GM19035 (cell line): ENCODE measurements around the gene MAPK7.
"Not testable (repeated sequence)": the region's sequence is repeated elsewhere in the genome, so short reads cannot be mapped to it uniquely, and the experiment has no call there.

Experiments
- ATAC-seq: cut with Tn5 transposase; IDR thresholded peaks from one replicate; pipeline ENCODE4 v1.9.1; 2021; ENCODE audit not compliant: unreplicated experiment

The MAPK7 gene

GRCh38 chr17:19342611-19343255 lies 35.6 kb upstream of the MAPK7 start:
- ATAC-seq: no peak

DNA sequence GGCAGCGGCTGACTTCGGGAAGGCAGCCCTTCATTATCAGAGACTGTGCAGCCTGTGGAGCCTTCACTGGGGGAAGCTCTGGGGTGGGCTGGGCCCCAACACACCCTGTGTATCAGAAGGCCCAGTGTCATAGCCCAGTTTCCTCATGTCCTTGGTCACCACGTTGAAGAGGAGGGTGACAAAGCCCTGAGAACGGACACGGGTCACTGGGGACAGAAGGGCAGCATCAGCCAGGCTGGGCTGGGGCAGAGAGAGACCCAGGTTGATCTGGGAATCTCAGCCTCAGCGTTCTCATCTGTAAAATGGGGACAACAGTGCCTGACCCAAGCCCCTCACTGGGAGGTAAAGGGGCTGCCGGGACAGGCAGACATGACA lies 35.1 kb upstream of the MAPK7 start:
- no peak for ATAC-seq

GRCh38 chr17:19343671-19344151 lies 34.6 kb upstream of the MAPK7 start:
- ATAC-seq: no peak

DNA sequence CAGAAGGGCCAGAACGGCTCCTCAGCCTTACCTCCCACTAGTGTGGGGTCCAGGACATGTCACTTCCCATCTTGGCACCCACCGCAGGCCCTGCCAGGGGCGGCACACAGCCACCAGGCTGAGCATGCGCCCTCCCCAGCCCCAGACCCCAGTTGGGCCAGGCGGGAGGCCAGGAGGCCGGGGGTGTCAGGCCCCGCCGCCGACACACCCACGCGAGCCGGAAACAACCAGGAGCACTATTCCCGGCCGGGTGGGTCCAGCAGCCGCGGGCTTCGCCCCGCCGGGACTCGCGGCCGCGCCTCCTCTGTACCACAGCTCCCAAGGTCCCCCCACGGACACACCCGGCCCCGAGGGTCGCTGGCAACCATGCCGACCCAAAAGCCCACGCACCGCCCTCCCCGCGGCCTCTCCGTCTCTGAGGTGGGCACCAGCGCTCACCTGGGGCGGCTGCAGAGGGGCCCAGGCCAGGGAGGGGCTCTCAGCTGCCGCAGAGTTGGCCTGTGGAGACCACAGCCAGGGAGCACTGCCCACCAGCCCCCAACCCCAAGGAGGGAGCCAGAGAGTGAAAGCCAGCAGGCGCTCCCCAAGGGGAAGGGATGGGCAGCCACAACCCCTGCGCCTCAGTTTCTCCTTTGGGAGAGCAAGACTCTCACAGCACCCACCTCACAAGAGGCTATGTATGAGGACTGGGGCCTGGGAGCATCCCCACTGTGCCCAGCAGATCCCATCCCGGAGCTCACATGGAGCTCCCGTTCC lies 33.8 kb upstream of the MAPK7 start:
- no peak for ATAC-seq

GRCh38 chr17:19345067-19345460 lies 33.2 kb upstream of the MAPK7 start:
- ATAC-seq: no peak

DNA sequence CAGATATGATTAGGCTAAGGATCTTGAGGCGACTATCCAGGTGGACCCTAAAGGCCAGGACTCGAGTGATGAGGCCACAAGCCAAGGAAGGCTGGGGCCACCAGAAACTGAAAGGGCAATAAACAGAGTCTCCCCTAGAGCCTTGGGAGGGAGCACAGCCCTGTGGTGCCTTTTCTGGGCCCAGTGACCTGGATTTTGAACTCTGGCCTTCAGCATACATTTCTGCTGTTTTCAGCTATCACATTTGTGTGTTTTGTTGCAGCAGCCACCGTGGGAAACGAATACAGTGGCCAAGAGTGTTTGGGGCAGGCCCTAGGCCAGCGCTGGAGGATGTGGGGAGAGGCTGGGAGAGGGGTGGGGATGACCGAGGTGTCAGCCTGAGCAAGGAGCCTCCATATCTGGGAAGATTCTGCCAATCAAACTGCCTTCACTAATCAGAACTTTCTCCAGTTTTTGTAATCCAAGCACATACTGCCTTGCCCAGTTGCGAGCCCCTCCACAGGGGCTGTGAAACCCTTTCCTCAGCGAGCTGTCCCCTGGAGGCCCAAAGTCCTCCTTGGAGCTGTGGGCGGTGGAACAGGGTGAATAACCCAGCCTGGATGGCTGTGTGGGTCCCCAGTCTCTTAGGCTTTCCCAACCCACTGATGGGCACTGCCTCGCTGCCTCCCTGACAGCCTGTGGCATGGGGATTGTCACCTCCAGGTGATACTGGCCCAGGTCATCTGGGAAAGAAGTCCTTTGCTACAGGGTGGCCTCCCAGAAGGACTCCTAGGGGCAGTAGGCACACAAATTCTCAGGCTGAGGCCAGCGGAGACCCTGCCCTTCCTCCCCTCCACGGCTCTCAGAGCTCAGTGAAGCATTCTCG lies 32.6 kb upstream of the MAPK7 start:
- no peak for ATAC-seq

DNA sequence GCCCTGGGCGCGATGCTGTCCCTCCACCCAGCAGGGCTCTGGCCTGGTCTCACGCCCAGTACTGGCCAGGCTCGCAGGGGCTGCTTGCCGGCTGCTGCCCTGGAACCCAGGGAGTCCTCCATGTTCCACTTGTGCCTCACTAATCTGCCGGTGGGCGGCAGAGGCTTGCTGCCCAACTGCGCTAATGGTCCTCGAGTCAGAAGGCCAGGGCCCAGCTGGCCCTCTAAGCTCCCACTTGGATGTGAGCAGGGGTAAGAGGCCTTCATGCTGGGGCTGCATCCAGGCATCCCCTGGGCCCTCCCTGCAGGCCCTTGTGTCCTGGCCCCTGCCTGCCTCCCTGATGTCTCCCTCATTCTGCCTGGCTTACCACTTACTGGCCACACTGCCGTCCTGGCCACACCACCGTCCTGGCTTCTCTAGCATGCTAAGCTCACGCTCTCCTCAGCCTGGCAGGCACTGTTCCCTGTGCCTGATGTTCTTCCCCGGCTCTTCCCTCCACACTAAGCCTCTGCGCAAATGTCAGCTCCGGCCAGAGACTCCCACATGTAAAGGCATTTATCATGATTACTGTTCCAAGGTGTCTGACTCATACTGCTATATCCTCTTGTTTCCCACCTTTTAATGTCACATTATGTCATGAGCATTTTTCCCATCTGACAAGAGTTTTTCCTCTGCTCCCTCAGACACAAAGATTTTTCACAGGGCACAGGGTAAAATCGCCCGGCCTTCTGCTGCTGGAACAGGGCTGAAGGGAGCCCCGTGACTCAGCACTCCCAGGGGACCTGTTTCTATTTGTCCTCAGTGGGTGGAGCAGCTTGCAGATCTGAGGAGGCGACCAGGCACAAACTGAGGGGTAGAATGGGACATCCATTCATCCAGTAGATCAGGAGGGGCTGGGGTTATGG lies 31.7 kb upstream of the MAPK7 start:
- ATAC-seq: no peak

DNA sequence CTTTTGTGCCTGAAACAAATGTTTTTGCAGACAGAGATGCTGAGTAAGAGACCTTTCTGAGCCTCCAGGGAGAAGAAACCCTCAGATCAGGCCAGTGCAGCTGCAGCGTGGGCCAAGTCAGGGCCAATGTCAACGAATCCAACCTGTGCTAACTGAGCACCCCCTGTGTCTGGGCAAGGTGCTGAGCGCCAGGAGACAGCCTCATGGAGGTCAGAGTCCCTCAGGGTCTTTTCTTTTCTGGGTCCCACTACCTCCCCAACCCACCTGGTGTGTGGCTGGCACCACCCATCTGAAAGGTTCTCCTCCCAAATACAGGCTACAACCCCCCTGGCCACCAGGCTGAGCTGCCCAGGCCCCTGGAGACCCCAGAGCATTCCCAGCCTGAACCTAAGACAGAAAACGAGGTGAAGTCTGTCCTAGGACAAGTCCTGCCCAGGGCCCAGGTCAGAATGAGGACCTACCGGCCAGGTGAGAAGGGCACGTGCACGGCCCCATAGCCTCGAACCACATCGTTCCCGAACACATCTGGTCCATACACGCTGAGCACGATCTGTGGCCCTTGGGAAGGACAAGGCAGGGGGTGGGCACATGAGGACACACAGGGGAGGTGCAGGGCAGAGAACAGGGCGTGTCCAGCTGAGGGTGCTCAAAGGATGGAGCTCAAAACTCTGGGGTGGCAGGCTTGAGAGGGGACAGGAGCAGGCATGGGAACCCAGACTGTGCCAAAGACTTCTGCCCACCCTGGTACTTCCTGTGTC lies 30.8 kb upstream of the MAPK7 start:
- no peak for ATAC-seq

- ATAC-seq: no peak
These were observed 30.1 kb upstream of the MAPK7 start for GRCh38 chr17:19348081-19348650.

DNA sequence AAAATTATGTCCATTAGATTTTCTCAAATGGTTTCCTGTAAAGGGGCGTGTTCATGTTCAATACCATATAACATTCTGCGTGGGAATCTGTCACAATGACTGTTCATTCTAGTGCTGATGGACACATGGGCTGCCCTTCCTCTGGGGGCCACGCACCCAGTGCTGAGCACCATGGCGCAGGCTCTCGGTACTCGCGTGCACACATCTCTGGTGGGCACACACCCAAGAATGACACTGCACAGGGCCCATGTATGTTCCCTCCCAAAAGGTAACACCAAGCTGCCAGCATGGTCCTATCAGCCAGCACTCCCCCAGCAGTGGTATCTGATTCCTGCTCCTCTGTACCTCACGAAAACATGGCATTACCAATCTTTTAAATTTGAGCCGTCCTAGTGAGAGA lies 29.5 kb upstream of the MAPK7 start:
- ATAC-seq: no peak

DNA sequence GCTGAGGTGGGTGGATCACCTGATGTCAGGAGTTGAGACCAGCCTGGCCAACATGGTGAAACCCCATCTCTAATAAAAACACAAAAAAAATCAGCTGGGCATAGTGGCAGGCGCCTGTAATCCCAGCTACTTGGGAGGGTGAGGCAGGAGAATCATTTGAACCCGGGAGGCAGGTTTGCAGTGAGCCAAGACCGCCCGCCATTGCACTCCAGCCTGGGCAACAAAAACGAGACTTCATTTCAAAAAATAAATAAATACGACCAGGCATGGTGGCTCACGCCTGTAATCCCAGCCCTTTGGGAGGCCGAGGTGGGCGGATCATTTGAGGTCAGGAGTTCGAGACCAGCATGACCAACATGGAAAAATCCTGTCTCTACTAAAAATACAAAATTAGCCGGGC lies 24.9 kb upstream of the MAPK7 start:
- not testable (repeated sequence) for ATAC-seq

- ATAC-seq: no peak
These were observed 23.6 kb upstream of the MAPK7 start for GRCh38 chr17:19354748-19355147.

- ATAC-seq: no peak
These were observed 20.9 kb upstream of the MAPK7 start for GRCh38 chr17:19357351-19357750.

DNA sequence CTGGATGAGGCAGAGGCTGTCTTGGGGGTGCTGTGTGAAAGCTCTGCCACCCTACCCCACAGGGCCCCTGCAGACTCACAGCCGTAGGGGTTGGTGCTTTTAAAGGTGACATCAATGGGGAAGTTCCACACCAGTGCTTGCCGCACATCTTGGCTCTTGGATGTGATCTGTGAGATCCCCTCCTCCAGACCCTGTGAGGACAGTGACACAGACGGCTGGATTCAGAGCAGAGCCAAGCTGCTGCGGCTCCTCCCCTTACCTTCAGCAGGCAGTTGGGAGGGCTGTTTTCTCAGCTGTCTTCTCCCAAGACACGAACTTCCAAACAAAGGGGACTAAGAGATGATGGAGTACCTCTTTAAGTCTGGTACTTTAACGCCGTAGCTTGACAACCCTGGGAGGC lies 20.5 kb upstream of the MAPK7 start:
- ATAC-seq: no peak

DNA sequence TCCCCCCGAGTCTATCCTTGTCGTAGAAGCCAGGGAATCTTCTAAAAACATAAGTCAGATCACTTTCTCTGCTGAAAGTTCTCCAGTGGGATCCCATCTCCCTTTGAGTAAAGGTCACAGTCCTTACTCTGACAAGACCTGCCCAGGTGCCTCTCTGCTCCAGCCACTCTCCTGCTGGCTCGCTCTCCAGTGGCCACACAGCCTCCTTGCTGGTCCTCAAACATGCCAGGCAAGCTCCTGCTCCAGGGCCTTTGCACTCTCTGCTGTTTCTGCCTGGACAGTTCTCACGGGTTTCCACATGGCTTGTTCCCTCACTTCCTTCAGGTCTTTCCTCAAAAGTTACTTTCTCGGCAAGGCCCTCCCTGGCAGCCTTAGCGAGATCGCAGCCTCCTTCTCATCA lies 19.1 kb upstream of the MAPK7 start:
- ATAC-seq: no peak

GRCh38 chr17:19359856-19360255 lies 18.4 kb upstream of the MAPK7 start:
- ATAC-seq: no peak

DNA sequence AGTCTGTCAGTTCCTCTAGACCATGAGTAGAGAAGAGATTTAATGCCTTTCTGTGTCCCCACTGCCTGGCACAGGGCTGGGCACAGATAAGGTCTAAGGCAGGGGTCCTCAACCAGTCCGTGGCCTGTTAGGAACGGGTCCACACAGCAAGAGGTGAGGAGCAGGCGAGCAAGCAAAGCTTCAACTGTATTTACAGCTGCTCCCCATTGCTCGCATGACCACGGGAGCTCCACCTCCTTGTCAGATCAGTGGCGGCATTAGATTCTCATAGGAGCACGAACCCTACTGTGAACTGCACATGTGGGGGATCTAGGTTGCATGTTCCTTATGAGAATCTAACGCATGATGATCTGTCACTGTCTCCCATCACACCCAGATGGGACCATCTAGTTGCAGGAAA lies 17.5 kb upstream of the MAPK7 start:
- no peak for ATAC-seq

GRCh38 chr17:19361326-19361725 lies 17.0 kb upstream of the MAPK7 start:
- ATAC-seq: no peak

DNA sequence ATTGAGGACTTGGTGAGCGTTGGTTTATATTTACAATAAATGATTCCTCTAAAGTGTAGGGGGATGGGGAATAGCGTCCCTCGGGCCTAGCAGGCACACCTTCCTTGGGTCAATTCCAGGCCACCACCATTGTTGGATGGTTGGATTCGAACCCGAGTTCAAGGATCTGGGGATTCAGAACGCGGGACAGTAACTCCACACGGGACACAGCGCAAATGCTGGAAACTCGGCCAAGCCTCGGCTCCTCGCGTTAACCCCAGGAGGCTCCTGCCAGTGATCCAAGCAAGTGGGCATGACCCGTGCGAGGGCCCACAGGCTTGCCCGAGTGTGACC lies 16.4 kb upstream of the MAPK7 start:
- no peak for ATAC-seq
